GM23338 (cell line): ENCODE measurements around the gene TMEM217. TPM values are rescaled to one million over a fixed set of nuclear protein-coding genes. Genes with fewer than 3 reads are reported as not detected.

Source experiments
- ATAC-seq: fragments of 200-7000 bp; cut with Tn5 transposase; 3 replicates; pipeline ENCODE4 v1.9.1; 2020
- DNase-seq: peaks from one replicate; pipeline ENCODE4 v3.0.0-alpha.2; 2015; ENCODE audit warnings: low spot score
- H2AFZ ChIP-seq: fragments of 200-600 bp; sonication (generic); 2 replicates; pipeline ENCODE4 v1.8.0; 2016; ENCODE audit warnings: antibody characterized with exemption, mild to moderate bottlenecking, moderate library complexity
- H3F3A ChIP-seq: fragments of 200-600 bp; sonication (generic); replicated peaks from 2 replicates; pipeline ENCODE4 v1.8.0; 2017; ENCODE audit warnings: antibody characterized with exemption, mixed run types, low read depth
- H3K27ac ChIP-seq: fragments of 200-600 bp; sonication (generic); 2 replicates; pipeline ENCODE4 v1.6.1; 2016; ENCODE audit warnings: low read depth
- H3K27me3 ChIP-seq: fragments of 200-600 bp; sonication (generic); 2 replicates; pipeline ENCODE4 v1.8.0; 2016; ENCODE audit warnings: mild to moderate bottlenecking, mixed run types, moderate library complexity; ENCODE audit not compliant: insufficient read depth
- H3K36me3 ChIP-seq: fragments of 200-600 bp; sonication (generic); 2 replicates; pipeline ENCODE4 v1.8.0; 2016; ENCODE audit warnings: mild to moderate bottlenecking; ENCODE audit not compliant: insufficient read depth
- H3K4me1 ChIP-seq: fragments of 200-600 bp; sonication (generic); 2 replicates; pipeline ENCODE4 v1.8.0; 2016; ENCODE audit warnings: mild to moderate bottlenecking, moderate library complexity; ENCODE audit not compliant: insufficient read depth
- H3K4me2 ChIP-seq: fragments of 200-600 bp; sonication (generic); 2 replicates; pipeline ENCODE4 v1.7.1; 2017; ENCODE audit warnings: mixed run types
- H3K4me3 ChIP-seq: fragments of 200-600 bp; sonication (generic); 2 replicates; pipeline ENCODE4 v1.6.1; 2016; ENCODE audit warnings: mixed run types
- H3K79me2 ChIP-seq: fragments of 200-600 bp; sonication (generic); replicated peaks from 2 replicates; pipeline ENCODE4 v1.8.0; 2017; ENCODE audit warnings: mild to moderate bottlenecking; ENCODE audit not compliant: insufficient read depth
- H3K9me2 ChIP-seq: fragments of 200-600 bp; sonication (generic); 2 replicates; pipeline ENCODE4 v1.8.0; 2017; ENCODE audit not compliant: insufficient read depth
- H4K20me1 ChIP-seq: fragments of 200-600 bp; sonication (generic); replicated peaks from 2 replicates; pipeline ENCODE4 v1.8.0; 2017; ENCODE audit warnings: mild to moderate bottlenecking; ENCODE audit not compliant: insufficient read depth
- H3K27ac Mint-ChIP-seq: 2 replicates; pipeline ENCODE4 v1.8.0; 2020; ENCODE audit warnings: inconsistent platforms, mild to moderate bottlenecking, moderate library complexity, mixed read lengths
- H3K27me3 Mint-ChIP-seq: 3 replicates; pipeline ENCODE4 v1.8.0; 2022; ENCODE audit warnings: low read depth, mild to moderate bottlenecking, moderate library complexity, mixed read lengths, inconsistent platforms; ENCODE audit not compliant: insufficient read depth, poor library complexity
- H3K36me3 Mint-ChIP-seq: 3 replicates; pipeline ENCODE4 v1.8.0; 2021; ENCODE audit warnings: low read depth, mild to moderate bottlenecking, inconsistent platforms, moderate library complexity, mixed read lengths
- H3K4me1 Mint-ChIP-seq: 3 replicates; pipeline ENCODE4 v1.8.0; 2020; ENCODE audit warnings: mild to moderate bottlenecking, inconsistent platforms, mixed read lengths
- H3K4me3 Mint-ChIP-seq: 3 replicates; pipeline ENCODE4 v1.8.0; 2021; ENCODE audit warnings: moderate library complexity, mild to moderate bottlenecking, inconsistent platforms, mixed read lengths
- H3K9me3 Mint-ChIP-seq: 3 replicates; pipeline ENCODE4 v1.8.0; 2020; ENCODE audit warnings: moderate library complexity, mild to moderate bottlenecking, inconsistent platforms, mixed read lengths
- CREB1 ChIP-seq: fragments of 250-450 bp; sonication (Bioruptor Pico); IDR thresholded peaks from 2 replicates; pipeline ENCODE4 v1.5.0; 2020; ENCODE audit warnings: low read depth, mild to moderate bottlenecking, moderate library complexity
- EZH2 ChIP-seq: fragments of 200-600 bp; sonication (generic); IDR thresholded peaks from one replicate; pipeline ENCODE4 v1.8.0; 2017; ENCODE audit warnings: antibody characterized with exemption, mild to moderate bottlenecking, low read depth; ENCODE audit not compliant: unreplicated experiment
- EZH2phosphoT487 ChIP-seq: fragments of 200-600 bp; sonication (generic); IDR thresholded peaks from one replicate; pipeline ENCODE4 v1.8.1; 2018; ENCODE audit warnings: antibody characterized with exemption; ENCODE audit not compliant: unreplicated experiment
- JUNB ChIP-seq: IDR thresholded peaks from one replicate; pipeline ENCODE4 v1.6.1; 2016; ENCODE audit warnings: antibody characterized with exemption; ENCODE audit not compliant: unreplicated experiment
- NANOG ChIP-seq: IDR thresholded peaks from 2 replicates; pipeline ENCODE4 v1.6.1; 2016; ENCODE audit warnings: antibody characterized with exemption, borderline replicate concordance
- POLR2AphosphoS5 ChIP-seq: IDR thresholded peaks from 2 replicates; pipeline ENCODE4 v1.6.1; 2016; ENCODE audit warnings: antibody characterized with exemption, low read depth
- STAT1 ChIP-seq: IDR thresholded peaks from one replicate; pipeline ENCODE4 v1.6.1; 2016; ENCODE audit warnings: antibody characterized with exemption; ENCODE audit not compliant: unreplicated experiment
- ZNF114 ChIP-seq: fragments of 250-450 bp; sonication (Bioruptor Pico); IDR thresholded peaks from 2 replicates; pipeline ENCODE4 v1.5.0; 2020; ENCODE audit warnings: mild to moderate bottlenecking, moderate library complexity
- ZNF331 ChIP-seq: fragments of 250-450 bp; sonication (Bioruptor Pico); IDR thresholded peaks from 2 replicates; pipeline ENCODE4 v1.5.0; 2020; ENCODE audit warnings: low read depth, mild to moderate bottlenecking, moderate library complexity
- ZNF462 ChIP-seq: fragments of 250-450 bp; sonication (Bioruptor Pico); IDR thresholded peaks from 2 replicates; pipeline ENCODE4 v1.5.0; 2020; ENCODE audit warnings: mild to moderate bottlenecking, moderate library complexity
- polyA plus RNA-seq: library from polyadenylated mRNA; unstranded; fragments of >200 nt; fragmentation: Nextera tagmentation; extraction: Ambion mirVana; gene quantifications from 2 replicates; pipeline ENCODE4 v1.2.1, GENCODE V29; 2016
- total RNA-seq: library from RNA; depleted of rRNA; stranded (reverse); fragments of >200 nt; shearing (Covaris generic); gene quantifications from 2 replicates; pipeline ENCODE4 v1.2.3, GENCODE V29; 2014
- TF ChIP-seq, protein P1 (sequence below): IDR thresholded peaks from 2 replicates; pipeline ENCODE4 v1.6.1; 2016; ENCODE audit warnings: antibody characterized with exemption
- TF ChIP-seq, protein P2 (sequence below), 2 experiments: fragments of 200-600 bp in 1 of 2; sonication (generic) in 1 of 2; conservative IDR thresholded peaks; 2 replicates each; pipeline versions ENCODE4 v1.5.1 to v1.6.1; 2016 to 2017; ENCODE audit warnings: antibody characterized with exemption in 2 of 2, low read depth in 2 of 2, mild to moderate bottlenecking in 2 of 2, moderate library complexity in 1 of 2
- TF ChIP-seq, protein P3 (sequence below): IDR thresholded peaks from one replicate; pipeline ENCODE4 v1.6.1; 2018; ENCODE audit warnings: antibody characterized with exemption; ENCODE audit not compliant: unreplicated experiment

TMEM217 gene
- total and polyA plus RNA-seq, 2 experiments from 2014 or later = 1.3 TPM; not detected in 1

- ATAC-seq (no peak), DNase-seq (no peak)
- Histone ChIP-seq H3K79me2 (no peaks in the 10 kb centered on the region), H4K20me1 (no peaks in the 10 kb centered on the region), H3K27ac (no peak overlapping the region), H3K4me1 (peaks cover 15% of the 10 kb centered on the region), H3K4me2 (no peak overlapping the region), H3F3A (peaks cover 16% of the 10 kb centered on the region), H3K4me3 (no peak overlapping the region), H3K36me3 (no peaks in the 10 kb centered on the region), H3K9me2 (no peaks in the 10 kb centered on the region), H3K27me3 (no peaks in the 10 kb centered on the region), H2AFZ (peak overlapping the region; percentile 56)
- no peaks in the 10 kb centered on the region for H3K36me3 Mint-ChIP-seq
- H3K9me3 Mint-ChIP-seq = no peaks in the 10 kb centered on the region
- H3K4me1 Mint-ChIP-seq = peaks cover 13% of the 10 kb centered on the region
- TF ChIP-seq, protein P1, sequence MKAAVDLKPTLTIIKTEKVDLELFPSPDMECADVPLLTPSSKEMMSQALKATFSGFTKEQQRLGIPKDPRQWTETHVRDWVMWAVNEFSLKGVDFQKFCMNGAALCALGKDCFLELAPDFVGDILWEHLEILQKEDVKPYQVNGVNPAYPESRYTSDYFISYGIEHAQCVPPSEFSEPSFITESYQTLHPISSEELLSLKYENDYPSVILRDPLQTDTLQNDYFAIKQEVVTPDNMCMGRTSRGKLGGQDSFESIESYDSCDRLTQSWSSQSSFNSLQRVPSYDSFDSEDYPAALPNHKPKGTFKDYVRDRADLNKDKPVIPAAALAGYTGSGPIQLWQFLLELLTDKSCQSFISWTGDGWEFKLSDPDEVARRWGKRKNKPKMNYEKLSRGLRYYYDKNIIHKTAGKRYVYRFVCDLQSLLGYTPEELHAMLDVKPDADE = no peak
- no peak for TF ChIP-seq EZH2phosphoT487
- no peak for TF ChIP-seq JUNB
- no peak for TF ChIP-seq POLR2AphosphoS5
- no peak for TF ChIP-seq CREB1 (CRISPR knock-in tag)
- no peak for TF ChIP-seq ZNF331 (CRISPR knock-in tag)
- TF ChIP-seq STAT1 = no peak
- TF ChIP-seq, protein P2, sequence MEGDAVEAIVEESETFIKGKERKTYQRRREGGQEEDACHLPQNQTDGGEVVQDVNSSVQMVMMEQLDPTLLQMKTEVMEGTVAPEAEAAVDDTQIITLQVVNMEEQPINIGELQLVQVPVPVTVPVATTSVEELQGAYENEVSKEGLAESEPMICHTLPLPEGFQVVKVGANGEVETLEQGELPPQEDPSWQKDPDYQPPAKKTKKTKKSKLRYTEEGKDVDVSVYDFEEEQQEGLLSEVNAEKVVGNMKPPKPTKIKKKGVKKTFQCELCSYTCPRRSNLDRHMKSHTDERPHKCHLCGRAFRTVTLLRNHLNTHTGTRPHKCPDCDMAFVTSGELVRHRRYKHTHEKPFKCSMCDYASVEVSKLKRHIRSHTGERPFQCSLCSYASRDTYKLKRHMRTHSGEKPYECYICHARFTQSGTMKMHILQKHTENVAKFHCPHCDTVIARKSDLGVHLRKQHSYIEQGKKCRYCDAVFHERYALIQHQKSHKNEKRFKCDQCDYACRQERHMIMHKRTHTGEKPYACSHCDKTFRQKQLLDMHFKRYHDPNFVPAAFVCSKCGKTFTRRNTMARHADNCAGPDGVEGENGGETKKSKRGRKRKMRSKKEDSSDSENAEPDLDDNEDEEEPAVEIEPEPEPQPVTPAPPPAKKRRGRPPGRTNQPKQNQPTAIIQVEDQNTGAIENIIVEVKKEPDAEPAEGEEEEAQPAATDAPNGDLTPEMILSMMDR (conservative IDR thresholded peaks at IDR 0.05; ENCODE audit: low read depth in 2 of 2) = no peak
- TF ChIP-seq ZNF462 (CRISPR knock-in tag) = no peak
- TF ChIP-seq ZNF114 (CRISPR knock-in tag) = no peak
- TF ChIP-seq, protein P3, sequence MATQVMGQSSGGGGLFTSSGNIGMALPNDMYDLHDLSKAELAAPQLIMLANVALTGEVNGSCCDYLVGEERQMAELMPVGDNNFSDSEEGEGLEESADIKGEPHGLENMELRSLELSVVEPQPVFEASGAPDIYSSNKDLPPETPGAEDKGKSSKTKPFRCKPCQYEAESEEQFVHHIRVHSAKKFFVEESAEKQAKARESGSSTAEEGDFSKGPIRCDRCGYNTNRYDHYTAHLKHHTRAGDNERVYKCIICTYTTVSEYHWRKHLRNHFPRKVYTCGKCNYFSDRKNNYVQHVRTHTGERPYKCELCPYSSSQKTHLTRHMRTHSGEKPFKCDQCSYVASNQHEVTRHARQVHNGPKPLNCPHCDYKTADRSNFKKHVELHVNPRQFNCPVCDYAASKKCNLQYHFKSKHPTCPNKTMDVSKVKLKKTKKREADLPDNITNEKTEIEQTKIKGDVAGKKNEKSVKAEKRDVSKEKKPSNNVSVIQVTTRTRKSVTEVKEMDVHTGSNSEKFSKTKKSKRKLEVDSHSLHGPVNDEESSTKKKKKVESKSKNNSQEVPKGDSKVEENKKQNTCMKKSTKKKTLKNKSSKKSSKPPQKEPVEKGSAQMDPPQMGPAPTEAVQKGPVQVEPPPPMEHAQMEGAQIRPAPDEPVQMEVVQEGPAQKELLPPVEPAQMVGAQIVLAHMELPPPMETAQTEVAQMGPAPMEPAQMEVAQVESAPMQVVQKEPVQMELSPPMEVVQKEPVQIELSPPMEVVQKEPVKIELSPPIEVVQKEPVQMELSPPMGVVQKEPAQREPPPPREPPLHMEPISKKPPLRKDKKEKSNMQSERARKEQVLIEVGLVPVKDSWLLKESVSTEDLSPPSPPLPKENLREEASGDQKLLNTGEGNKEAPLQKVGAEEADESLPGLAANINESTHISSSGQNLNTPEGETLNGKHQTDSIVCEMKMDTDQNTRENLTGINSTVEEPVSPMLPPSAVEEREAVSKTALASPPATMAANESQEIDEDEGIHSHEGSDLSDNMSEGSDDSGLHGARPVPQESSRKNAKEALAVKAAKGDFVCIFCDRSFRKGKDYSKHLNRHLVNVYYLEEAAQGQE = no peak
- no peak for TF ChIP-seq NANOG
- TF ChIP-seq EZH2 = no peak
- H3K4me3 Mint-ChIP-seq = no peak overlapping the region
- H3K27me3 Mint-ChIP-seq = no peaks in the 10 kb centered on the region
- H3K27ac Mint-ChIP-seq = no peak overlapping the region
These were observed 32.4 kb downstream of the TMEM217 start for GRCh38 chr6:37225350-37226169.
